ENCODE results near the gene MOB3C.

The MOB3C gene

GRCh38 chr1:46613661-46614603, 2.7 kb downstream of the MOB3C start:
- peak overlapping the region in 1 of 3 experiments; percentile 39 for H3K27ac Mint-ChIP-seq
- H3K9me3 Mint-ChIP-seq, result no peaks in the 10 kb centered on the region
- peaks cover 16% of the 10 kb centered on the region for H3K36me3 Mint-ChIP-seq (ENCODE audit: low read depth)
- peak overlapping the region; percentile 25 to 67 (median 64) for H3K4me3 Mint-ChIP-seq
- H3K27me3 Mint-ChIP-seq (ENCODE audit: low read depth), result peaks cover 3% of the 10 kb centered on the region
- TF ChIP-seq CTCF (IDR thresholded peaks at IDR 0.05; ENCODE audit: unreplicated experiment in 3 of 3), result no peak
- peaks cover 40% of the 10 kb centered on the region for H3K4me1 Mint-ChIP-seq

GRCh38 chr1:46612937-46613660, 3.5 kb downstream of the MOB3C start:
- peak overlapping the region in 2 of 3 experiments; percentile 57 to 67 for H3K4me3 Mint-ChIP-seq
- H3K27ac Mint-ChIP-seq, result peak overlapping the region in 1 of 3 experiments; percentile 39
- H3K36me3 Mint-ChIP-seq (ENCODE audit: low read depth), result peaks cover 22% of the 10 kb centered on the region
- peaks cover 40% of the 10 kb centered on the region for H3K4me1 Mint-ChIP-seq
- peaks cover 3% of the 10 kb centered on the region for H3K27me3 Mint-ChIP-seq (ENCODE audit: low read depth)
- no peaks in the 10 kb centered on the region for H3K9me3 Mint-ChIP-seq
- TF ChIP-seq CTCF (IDR thresholded peaks at IDR 0.05; ENCODE audit: unreplicated experiment in 3 of 3), result no peak

- Mint-ChIP-seq H3K4me3 (peak overlapping the region in 1 of 3 experiments; percentile 38), H3K27ac (no peak overlapping the region), H3K9me3 (no peaks in the 10 kb centered on the region), H3K36me3 (ENCODE audit: low read depth) (peaks cover 23% of the 10 kb centered on the region), H3K27me3 (ENCODE audit: low read depth) (peaks cover 3% of the 10 kb centered on the region), H3K4me1 (peaks cover 34% of the 10 kb centered on the region)
- no peak for TF ChIP-seq CTCF (IDR thresholded peaks at IDR 0.05; ENCODE audit: unreplicated experiment in 3 of 3)
Measured at GRCh38 chr1:46611691-46612221, 4.9 kb downstream of the MOB3C start.

GRCh38 chr1:46607345-46608130, 9.1 kb downstream of the MOB3C start:
- Mint-ChIP-seq H3K4me1 (peaks cover 21% of the 10 kb centered on the region), H3K4me3 (peak overlapping the region in 1 of 3 experiments; percentile 21), H3K27ac (no peak overlapping the region), H3K9me3 (no peaks in the 10 kb centered on the region), H3K27me3 (ENCODE audit: low read depth) (peaks cover 3% of the 10 kb centered on the region), H3K36me3 (ENCODE audit: low read depth) (peaks cover 26% of the 10 kb centered on the region)
- no peak for TF ChIP-seq CTCF (IDR thresholded peaks at IDR 0.05; ENCODE audit: unreplicated experiment in 3 of 3)

- Mint-ChIP-seq H3K27me3 (ENCODE audit: low read depth) (peaks cover 3% of the 10 kb centered on the region), H3K36me3 (ENCODE audit: low read depth) (peaks cover 26% of the 10 kb centered on the region), H3K4me1 (peaks cover 24% of the 10 kb centered on the region), H3K27ac (no peak overlapping the region), H3K4me3 (peak overlapping the region; percentile 54 to 73 (median 70)), H3K9me3 (no peaks in the 10 kb centered on the region)
- TF ChIP-seq CTCF (IDR thresholded peaks at IDR 0.05; ENCODE audit: unreplicated experiment in 3 of 3), result no peak
Measured at GRCh38 chr1:46606255-46606965, 10.2 kb downstream of the MOB3C start.

Data from nephron (organoid).